GM12873 (cell line): ENCODE results near the gene NPLOC4.

Experiments
- CTCF ChIP-seq: IDR thresholded peaks from 2 replicates; pipeline ENCODE4 v1.5.1; 2012; ENCODE audit warnings: low read depth, mild to moderate bottlenecking, moderate library complexity, low read length, control low read depth; ENCODE audit not compliant: insufficient read depth; ENCODE audit errors: missing control alignments

The NPLOC4 gene

GRCh38 chr17:81566461-81567126 lies 70.3 kb downstream of the NPLOC4 start:
- TF ChIP-seq CTCF: no peak

- TF ChIP-seq CTCF: no peak
Measured at GRCh38 chr17:81565231-81565630, 71.7 kb downstream of the NPLOC4 start.

GRCh38 chr17:81564778-81565177 lies 72.1 kb downstream of the NPLOC4 start:
- no peak for TF ChIP-seq CTCF

GRCh38 chr17:81563861-81564586 lies 72.9 kb downstream of the NPLOC4 start:
- no peak for TF ChIP-seq CTCF

GRCh38 chr17:81561494-81561885 lies 75.4 kb downstream of the NPLOC4 start:
- TF ChIP-seq CTCF: no peak

GRCh38 chr17:81558941-81559806 lies 77.7 kb downstream of the NPLOC4 start:
- no peak for TF ChIP-seq CTCF

- TF ChIP-seq CTCF: no peak
Measured at GRCh38 chr17:81558115-81558468, 78.8 kb downstream of the NPLOC4 start.
